OCI-M1 (cell line): ENCODE measurements around the gene BABAM2.

Source experiments
- DNase-seq: peaks from one replicate; lab custom pipeline; 2025; lab: John Stamatoyannopoulos, UW

BABAM2 gene

DNA sequence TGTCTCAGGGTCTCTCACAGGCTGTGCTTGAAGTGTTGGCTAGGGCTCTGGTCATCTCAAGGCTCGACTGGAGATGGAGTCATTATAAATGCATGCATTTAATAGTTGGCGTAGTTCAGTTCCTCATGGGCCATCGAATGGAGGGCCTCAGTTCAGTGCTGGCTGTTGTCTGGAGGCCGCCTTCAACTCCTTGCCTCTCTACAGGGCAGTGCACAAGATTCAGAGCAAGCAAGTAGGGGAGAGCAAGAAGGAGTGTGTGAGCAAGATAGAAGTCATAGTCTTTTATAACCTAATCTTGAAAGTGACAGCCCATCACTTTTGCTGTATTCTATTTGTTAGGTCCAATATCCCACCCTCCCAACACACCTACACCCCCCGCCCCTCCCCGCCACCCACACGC is 137.5 kb downstream of the BABAM2 start:
- no peak for DNase-seq

DNA sequence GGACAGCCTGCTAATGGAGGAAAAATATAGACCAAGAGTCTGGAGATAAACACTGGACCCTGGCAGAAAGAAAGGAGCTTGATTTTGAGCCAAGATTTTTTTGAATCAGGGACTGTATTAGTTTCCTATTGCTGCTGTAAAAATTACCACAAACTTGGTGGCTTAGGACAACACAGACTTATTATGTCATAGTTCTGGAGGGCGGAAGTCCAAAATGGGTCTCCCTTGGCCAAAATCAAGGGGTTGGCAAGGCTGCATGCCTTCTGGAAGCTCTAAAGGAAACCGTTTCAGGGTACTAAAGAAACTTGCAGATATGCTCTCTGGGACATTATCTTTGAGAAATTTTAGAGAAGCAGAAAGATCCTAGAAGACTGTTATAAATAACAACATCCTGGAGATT is 140.1 kb downstream of the BABAM2 start:
- DNase-seq: no peak

DNA sequence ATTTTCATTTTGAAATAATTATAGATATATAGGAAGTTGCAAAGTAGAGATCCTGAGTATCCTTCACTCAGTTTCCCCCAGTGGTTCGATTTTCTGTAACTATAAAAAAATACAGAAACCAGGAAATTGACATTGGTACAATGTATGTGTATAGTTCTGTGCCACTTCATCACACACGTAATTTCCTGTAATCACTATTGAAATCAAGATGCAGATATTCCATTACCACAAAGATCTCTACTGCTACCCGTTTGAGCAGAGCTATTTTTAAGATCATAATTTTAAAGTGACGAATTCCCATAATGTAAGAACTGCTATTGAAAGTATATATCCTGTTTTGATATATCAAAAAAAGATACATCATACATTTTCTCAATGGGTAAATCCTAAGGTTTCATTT is 142.3 kb downstream of the BABAM2 start:
- no peak for DNase-seq

DNA sequence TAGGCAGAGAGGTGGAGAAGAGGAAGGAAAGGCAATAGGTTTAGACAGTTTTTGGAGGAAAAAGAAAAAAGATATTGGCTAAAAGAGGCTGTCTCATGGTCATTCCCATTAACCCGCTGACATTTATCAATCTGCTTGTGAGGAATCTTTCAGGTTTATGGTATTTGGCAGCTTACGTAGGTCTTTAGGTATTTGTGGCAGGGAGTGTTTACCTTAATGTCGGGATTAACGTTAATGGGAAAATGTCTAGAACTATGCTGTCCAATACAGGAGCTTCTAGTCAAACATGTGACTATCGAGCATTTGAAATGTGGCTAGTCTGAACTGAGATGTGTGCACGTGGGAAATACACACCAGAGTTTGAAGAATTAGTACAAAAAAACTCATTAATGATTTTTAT is 144.2 kb downstream of the BABAM2 start:
- no peak for DNase-seq

DNA sequence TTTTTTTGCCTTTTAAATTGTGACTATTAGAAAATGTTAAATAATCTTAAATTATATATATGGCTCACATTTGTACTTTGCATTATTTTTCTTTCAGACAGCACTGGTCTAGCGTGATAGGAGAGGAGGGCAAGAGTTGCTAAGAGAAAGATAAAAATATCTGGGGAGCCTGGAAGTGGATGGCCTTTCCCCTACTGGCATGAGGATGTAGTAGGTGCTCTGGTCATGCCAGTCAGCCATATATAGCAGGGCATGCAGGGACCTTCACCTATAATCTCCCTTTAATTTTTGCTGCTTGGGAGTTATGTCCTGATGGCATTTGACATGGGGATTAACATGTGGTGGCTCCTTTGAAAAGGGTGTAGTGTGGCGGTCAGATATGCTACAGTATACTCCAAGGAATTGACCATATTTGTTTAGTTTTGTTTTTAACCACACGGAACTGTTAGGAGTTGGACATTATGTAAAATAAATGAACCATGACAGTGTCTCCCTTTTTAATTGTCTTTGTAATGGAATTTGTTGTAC is 144.7 kb downstream of the BABAM2 start:
- no peak for DNase-seq

DNA sequence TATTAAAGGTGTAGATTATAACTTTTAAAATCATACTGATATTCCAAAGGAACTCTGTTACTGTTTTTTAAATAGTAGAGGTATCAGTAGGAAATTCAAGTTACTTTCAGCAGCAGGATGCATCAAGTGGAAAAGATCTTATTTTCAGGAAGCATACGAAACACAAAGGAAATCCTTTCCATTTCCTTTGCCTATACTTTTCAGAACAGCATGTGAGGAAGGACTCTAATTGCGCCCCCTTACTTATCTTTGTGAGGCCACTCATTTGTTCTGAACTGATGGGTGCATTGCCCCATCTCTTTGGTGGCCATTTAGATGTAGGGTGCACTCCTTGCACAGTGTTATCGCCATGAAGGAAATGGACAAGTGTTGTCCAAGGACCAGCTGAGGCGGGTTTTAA is 145.3 kb downstream of the BABAM2 start:
- no peak for DNase-seq

DNA sequence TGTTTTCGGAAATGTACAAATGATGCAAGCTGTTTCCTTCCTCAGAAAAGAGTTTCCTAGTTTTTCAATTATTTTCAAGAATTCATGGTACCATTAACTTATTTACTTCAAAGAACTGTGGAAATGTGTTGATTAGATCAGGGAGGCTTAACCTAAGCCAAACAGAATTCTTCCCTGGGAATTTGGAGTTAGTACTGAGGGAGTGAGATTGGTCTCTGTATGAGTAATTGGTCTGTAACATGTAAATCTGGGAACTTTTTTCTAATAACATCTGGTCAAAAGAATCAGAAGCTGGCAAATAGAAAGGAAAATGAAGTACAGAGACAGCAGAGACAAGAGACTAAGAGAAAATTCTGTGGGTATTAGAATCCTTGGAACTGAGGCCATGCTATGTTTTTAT is 145.8 kb downstream of the BABAM2 start:
- DNase-seq: no peak

DNA sequence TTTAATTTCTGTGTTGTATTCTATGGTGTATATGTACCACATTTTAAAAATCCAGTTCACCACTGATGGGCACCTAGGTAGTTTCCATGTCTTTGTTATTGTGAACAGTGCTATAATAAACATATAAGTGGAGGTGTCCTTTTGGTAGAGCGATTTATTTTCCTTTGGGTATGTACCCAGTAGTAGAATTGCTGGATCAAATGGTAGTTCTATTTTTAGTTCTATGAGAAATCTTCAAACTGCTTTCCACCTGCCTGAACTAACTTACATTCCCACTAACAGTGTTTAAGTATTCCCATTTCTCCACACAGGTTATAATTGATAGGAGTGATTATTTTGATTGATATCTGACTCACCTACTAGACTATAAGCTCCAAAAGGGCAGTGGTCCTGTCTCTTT is 148.2 kb downstream of the BABAM2 start:
- no peak for DNase-seq

DNA sequence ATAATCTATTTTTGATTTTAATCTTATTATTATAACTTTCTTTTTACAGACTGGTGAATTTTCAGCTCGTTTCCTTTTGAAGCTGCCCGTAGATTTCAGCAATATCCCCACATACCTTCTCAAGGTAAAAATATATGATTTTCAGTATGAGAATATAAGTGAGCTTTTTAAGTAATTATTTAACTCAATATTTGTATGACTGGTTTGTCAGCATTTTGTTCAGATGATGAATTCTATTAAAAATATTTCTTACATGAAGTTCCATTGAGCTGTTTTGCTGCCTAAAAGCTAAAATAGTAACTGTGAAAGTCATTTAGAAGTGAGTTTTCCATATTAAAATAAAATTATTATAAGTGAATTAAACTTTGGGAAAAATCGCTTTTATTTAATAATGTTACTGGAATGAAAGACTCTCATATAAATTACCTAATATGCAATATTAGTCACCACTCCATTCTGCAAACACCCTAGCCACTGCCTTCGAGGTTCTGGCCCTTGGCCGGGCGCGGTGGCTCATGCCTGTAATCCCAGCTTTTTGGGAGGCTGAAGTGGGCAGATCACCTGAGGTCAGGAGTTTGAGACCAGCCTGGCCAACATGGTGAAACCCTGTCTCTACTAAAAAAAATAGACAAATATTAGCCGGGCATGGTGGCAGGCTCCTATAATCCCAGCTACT is 155.3 kb downstream of the BABAM2 start:
- DNase-seq: no peak

DNA sequence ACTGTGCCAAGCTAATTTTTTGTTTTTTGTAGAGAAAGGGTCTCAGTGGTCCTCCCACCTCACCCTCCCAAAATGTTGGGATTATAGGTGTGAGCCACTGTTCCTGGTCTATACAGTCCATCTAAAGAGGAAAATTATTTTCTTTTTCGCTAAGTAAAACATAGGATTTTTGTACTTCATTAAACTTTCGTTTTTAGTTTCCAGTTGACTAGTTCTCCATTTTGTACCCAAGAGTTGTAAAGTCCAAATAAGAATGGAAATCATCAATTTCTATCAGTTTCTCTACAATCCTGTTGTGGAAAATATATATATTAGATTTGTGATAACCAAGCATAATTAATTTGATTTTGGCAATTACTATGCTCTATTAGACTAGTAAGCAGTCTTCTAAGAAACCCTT is 156.4 kb downstream of the BABAM2 start:
- no peak for DNase-seq

DNA sequence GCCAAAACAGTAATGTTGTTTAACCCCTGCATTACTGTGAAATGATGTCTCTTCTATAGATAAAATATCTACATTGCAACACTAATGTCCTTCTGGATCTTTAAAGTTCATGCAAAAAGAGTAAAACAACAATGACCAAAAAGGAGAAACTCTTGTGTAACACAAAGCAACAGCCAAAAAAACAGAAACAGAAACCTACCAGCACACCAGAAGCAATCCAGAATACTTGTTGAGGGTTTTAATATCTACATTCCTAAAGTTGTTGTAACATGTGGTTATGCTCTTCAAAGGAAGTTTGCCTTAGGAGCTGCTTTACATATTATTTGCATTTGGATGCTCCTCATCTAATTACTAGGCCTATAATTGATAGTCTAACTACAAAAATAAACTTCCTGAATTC is 157.2 kb downstream of the BABAM2 start:
- DNase-seq: peak; percentile 26

DNA sequence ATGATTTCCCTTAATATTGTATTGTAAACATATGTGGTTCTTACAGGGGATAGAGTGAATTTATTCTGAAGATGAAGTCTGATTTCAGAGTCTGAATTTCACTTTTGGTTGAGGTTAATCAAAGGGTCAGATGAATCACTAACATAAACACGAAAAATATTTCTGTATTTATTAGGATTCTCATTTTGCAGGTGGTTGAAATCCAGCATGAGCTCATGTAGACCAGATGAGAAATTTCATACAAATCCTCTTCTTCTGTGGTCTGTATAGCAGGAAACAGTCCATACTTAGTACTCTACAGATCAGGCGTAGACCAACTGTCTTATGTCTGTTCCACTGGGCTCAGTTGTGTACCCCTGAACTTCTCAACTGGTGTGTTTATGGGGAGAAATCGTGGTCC is 157.8 kb downstream of the BABAM2 start:
- DNase-seq: no peak

DNA sequence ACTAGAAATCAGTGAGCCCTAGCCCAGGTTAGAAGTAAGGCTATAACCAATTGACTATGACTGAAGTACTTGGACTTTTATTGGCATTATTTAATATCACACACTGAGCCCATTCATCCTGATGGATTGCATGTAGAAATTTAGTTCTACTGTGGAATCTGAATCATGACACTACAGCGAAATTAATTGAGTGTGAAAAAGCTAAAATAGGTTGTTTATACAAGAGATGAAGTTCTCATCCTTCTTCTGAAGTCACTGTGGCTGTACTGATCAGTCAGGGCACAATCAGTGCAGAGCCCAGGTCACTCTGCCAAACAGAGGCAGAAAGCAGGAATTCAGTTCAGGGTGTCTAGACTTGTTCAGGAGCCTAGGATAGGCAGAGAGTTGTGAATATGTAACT is 158.9 kb downstream of the BABAM2 start:
- no peak for DNase-seq

DNA sequence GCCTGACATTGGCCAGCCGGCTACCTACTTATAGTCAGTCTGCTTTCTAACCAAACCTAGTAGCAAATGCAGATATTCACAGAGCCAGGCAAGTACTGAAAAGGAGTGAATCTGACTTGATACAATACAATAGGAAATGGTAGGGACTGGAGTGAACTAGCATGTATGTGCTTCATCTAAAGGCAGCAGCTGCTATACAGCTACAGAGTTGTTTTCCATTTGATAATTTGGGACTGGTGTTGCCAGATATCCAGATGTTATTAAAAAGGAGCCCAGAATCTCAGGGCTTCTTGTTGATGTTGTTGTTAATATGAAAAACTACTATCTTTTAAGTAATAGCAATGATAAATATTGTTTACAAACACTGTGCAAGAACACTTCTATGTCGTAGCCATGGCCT is 159.4 kb downstream of the BABAM2 start:
- DNase-seq: no peak

DNA sequence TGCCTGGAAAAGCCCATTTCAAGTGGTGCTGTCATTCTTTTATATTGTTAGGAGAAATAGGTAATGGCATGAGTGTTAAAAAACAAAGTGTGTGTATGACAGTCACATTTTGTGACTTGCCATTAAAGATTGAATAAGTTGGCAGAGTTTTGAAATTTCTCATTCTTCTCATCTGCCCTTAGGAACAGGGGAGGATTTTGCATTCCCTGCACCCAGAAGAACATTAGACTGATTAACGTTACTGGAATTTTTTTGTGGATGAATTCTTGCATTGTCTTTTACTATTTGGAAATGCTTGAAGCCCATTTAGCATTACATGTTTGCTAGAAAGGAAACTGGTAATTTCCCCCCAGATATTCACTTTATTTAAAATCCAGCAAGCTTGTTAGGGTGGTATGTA is 162.2 kb downstream of the BABAM2 start:
- DNase-seq: no peak

DNA sequence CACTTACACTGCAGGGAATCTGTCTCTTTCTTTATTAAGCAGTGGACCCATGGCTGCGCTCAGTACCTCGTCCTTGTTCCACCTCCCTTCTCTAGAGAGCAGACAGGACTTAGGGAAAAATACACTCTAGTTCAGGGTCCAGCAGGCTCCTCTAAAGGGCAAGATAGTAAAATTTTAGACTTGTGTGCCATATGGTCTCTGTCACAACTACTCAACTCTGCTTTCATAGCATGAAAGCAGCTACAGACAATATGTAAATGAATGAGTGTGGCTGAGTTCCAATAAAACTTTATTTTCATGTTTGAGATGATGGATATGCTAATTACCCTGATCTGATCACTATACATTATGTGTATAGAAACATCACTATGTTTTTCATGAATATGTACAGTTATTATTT is 163.1 kb downstream of the BABAM2 start:
- DNase-seq: no peak

DNA sequence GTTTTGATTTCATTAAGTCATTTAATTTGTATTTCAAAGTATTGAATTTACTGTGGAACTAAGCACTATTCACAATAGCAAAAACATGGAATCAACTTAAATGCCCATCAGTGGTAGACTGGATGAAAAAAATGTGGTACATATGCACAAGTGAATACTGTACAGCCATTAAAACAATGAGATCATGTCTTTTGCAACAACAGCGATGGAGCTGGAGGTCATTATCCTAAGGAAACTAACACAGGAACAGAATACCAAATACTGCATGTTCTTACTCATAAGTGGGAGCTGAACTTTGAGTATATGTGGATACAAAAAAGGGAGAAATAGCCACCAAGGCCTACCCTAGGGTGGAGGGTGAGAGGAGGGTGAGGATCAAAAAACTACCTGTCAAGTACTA is 164.4 kb downstream of the BABAM2 start:
- DNase-seq: no peak

DNA sequence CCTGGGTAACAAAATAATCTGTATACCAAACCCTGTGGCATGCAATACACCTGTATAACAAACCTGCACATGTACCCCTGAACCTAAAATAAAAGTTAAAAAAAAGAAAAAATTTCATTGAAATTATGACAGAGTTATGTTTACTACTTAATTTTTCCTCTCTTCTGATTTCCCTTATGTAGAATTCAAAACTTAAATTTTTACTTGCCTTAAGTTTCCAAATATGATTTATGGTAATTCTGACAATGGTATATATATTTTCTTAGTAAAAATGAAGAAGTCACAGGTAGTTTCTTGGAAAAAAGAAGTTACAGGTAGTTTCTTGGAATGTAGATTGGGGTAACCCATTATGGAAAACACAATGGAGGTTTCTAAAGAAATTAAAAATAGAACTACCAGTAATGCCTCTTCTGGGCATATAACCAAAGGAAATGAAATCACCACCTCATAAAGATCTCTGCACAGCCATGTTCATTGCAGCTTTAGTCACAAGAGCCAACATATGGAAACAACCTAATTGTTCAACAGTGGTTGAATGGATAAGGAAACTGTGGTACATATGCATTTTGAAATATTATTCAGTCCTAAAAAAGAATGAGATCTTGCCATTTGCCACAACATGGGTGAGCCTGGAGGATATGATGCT is 164.9 kb downstream of the BABAM2 start:
- no peak for DNase-seq

DNA sequence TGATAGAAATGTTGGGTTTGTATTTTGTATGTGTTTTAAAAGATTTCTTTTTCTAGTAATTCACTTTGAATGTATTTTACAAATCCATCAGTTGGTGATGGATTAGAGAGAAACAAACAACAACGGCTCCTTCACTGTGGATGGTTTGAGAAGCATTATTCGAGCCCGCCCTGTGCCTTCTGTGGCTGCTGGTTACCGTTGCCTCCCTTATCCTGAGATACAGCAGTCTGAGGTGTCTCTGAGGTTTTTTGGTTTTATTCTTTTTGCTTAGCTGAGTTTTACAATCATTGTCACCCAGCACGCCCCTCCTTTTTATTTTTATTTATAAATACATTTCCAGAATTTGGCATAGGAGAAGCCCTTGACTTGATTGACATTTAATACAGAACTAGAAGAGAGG is 168.3 kb downstream of the BABAM2 start:
- DNase-seq: no peak

DNA sequence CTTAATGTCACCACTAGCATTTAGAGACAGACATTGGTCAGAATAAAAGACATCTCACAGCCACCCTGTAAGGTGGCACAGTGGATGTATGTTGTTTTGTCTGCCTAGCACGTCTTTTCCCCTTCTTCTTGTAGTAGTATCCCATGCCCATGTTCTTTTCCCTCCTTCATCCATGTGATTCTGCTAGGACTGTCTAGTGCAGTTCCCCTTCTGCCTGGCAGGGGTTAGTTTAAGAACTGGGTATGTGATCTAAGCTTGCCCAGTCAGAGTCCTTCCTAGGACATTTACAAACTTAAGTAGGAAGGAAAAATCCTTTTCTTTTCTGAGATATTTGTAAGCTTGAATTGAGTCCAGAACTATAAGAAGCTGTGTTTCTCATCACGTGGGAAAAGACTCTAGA is 172.3 kb downstream of the BABAM2 start:
- no peak for DNase-seq

DNA sequence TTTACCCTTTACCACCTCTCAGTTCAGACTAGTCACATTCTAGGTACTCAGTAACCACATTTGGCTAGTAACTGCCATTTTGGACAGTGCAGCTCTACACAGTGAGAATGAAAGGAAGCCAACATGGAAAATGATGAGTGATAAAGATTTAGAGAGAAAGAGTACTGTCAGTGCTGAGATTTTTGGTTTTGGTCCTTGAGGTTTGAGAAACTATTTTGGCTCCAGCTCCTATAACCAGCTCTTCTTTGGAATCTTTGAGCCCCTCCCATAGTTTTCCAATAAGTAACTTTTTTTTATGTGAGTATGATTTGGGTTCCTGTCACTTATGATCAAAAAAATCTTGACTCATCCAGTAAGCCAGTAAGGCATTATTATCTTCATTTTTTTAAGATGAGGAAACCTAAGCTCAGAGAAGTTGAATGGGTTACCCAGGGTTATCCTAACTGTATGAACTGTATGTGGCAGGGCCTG is 173.0 kb downstream of the BABAM2 start:
- no peak for DNase-seq

DNA sequence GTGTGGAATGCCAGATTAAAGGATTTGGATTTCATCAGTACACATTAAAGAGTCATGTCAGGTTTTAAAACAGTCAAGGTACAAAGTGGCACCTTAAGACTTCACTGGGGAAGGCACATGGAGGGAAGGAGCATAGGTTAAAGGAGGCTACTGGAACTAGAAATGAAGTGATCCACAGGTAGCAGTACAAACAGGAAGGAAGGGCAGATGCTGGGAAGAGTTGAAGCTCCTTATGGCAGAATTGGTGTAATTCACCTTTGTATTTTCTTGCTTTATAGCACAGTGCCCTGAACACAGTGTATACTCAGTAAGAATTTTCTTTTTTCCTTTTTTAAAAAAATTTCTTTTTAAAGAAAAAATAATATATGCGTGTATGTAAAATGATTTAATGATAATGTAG is 177.1 kb downstream of the BABAM2 start:
- DNase-seq: no peak

DNA sequence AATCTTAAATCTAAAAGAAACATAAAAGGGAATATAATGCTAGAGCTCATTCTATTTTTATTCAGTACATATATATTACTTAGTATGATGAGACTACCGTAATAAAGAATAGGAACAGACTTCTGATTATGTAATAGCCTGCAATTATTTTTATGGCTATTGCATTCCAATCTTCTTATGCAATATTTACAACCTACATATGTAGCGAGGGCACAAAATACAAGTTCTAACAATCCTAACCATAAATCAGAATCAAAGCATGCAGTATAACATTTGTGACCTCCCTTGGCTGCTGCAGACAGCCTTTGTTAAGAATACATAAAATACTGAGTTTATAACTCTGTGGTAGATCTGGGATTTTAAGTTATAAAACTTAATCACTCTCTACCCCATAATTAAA is 177.6 kb downstream of the BABAM2 start:
- DNase-seq: no peak

DNA sequence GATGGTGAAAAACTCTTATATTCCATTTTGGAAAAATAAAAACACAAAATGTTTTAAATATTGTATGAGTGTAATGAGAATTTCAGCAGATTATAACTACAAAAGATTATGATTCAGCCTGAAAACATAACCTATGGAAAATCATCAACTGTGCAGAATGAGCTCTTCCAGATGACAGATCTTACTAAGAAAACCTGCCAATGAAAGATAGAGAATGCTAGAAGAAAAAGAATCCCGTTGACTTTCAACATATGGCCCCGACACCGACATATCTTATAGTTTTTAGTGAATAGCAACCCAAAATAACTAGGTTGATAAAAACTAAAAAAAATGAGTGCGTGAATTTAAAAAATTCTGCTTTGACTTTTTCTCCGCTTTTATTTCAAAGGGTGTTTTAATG is 178.0 kb downstream of the BABAM2 start:
- no peak for DNase-seq
